GM04504 (cell line): Measurements from ENCODE around the gene RREB1.

Experiments
- DNase-seq: peaks from one replicate; pipeline ENCODE4 v3.0.0-alpha.2; 2012; ENCODE audit warnings: low read depth

The RREB1 gene

DNA sequence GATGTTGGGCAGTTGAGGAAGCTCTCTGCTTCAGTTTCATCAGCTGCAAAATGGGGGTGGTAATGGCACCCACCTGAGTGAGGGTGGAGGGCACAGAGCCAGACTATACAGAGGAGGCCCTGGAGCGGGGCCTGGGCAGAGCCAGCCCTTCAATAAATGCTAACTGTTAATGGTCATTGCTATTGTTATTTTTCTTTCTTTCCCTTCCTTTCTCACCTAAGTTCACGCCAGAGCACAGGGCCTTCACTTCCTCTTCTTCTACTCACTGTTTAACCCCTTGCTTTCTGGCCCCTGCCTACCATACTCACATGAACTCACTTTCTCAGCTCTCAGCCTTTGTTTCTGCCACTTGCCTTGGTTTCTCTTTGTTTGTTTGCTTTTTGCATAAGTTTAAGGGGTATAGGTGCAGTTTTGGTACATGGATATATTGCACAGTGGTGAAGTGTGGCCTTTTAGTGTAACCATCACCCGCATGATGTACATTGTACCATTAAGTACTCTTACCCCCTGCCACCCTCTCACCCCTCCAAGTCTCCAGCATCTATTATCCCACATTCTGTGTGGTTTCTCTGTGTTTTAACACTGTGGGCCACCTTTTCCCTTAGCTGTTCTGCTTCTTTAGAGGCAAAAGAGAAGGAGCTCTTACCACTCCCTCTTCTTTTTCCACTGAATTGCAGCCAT lies 7.5 kb upstream of the RREB1 start:
- DNase-seq: no peak

DNA sequence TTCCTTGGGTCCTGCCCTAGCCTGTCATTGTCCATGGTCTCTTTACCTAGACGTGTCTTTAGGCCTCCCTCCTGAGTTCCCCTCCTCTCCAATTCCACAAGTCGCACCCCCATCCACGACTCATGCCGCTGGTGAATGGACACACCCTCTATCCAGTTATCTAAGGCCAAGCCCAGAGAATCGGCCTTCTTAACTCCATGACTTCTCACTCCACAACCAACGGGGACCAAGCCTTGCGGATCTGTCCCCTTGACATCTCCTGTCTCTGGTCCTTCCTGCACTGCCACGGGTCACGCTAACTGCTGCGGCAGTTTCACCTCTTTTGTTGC lies 7.0 kb upstream of the RREB1 start:
- no peak for DNase-seq

DNA sequence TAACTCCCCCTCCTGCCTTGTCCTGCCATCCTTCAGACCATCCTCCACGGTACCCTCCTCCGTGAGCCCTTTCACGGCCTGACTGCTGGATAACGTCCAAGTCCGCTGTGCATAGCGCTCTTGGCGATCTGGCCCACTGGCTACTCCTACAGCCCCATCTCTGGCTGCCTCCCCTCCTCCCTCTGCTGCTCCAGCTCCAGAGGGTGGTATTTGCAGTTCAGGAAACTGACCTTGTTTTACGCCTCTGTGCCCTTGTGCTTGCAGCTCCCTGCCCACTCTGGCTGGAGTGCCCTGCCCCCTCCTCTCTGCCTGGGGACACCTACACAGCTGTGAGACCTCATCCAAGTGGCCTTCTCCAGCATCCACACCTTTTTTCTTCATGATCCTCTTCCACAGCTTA lies 6.5 kb upstream of the RREB1 start:
- no peak for DNase-seq

GRCh38 chr6:7104752-7105151 lies 3.0 kb upstream of the RREB1 start:
- no peak for DNase-seq

- no peak for DNase-seq
Measured at GRCh38 chr6:7106215-7106751, 1.5 kb upstream of the RREB1 start.

- no peak for DNase-seq
Measured at GRCh38 chr6:7106752-7107577, 796 bp upstream of the RREB1 start.

GRCh38 chr6:7108196-7108963 lies 619 bp downstream of the RREB1 start:
- DNase-seq: no peak

- no peak for DNase-seq
Measured at GRCh38 chr6:7108964-7109836, 1.4 kb downstream of the RREB1 start.

GRCh38 chr6:7110092-7110792 lies 2.5 kb downstream of the RREB1 start:
- no peak for DNase-seq

DNA sequence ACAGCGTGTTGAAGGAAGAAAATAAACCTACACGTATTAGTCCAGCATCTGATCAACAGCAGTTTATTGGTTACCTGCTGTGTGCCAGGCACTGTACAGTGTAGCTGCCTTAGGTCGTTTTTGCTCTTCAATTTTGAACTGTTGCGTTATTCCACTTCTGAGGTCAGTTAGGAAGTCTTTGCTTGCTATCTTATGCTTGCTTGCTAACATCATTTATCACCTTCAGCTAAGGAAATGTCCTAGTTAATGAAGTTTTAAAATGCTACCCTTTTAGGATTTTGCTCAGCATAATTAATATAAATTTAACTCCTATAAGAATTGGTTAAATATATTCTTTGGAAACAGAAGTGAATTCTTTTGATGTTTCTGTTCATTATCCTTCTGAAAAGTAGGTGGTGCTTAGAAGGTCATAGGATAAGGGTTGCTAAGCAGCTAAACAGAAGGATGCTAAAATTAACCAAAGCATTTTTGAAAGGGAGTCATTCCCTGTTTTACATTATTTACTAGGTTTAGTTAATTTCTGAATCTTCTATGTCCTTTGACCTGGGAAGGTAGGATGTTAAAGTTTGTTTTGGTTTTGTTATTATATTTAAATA lies 3.4 kb downstream of the RREB1 start:
- DNase-seq: no peak

DNA sequence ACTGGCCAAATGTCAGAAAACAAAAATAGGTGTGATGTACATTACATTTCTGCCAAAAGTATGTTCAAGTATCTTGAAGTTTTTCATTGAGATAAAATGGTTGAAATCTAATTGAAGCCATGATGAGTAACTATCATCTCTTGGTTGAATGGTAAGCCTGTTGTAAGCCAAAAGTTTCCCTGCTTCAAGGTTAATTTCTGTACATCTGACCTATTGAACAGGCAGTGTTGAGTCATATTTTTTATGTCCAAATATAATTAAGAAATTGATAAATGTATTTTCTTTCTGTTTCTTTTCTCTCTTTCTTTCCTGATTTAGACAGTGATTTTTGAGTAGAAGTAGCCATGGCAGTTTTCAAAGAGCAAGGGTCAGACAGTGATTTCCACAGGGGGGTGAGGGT lies 4.4 kb downstream of the RREB1 start:
- no peak for DNase-seq

- no peak for DNase-seq
Measured at GRCh38 chr6:7112741-7113313, 5.1 kb downstream of the RREB1 start.

- DNase-seq: no peak
Measured at GRCh38 chr6:7114744-7115458, 7.1 kb downstream of the RREB1 start.

GRCh38 chr6:7115543-7116231 lies 7.9 kb downstream of the RREB1 start:
- no peak for DNase-seq

- DNase-seq: no peak
Measured at GRCh38 chr6:7119272-7119801, 11.6 kb downstream of the RREB1 start.

DNA sequence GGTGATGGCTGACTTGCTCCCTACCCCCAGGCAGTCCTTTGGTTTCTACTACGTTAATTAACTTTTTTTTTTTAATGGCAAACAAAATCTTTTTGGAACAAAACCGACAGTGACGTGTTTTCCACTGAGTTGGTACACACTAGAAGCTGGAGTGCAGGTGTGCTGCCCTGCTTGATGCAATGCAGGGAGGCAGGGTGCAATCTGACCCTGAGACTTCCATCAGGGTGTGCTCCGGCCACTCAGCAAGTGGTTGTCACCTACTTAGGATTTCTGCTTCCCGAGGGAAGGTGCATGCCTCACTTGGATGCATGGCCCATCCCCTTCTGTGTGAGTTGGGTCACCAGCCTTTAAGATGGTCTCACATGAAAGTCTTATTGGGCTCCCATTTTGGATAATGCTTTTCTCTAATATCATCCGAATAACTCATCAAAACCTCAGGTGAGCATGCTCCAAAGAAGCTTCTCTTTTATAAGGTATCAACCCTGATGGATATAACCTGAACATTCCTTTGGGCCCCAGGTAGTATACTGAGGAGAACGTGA lies 14.0 kb downstream of the RREB1 start:
- DNase-seq: no peak

GRCh38 chr6:7122684-7123083 lies 14.9 kb downstream of the RREB1 start:
- no peak for DNase-seq

DNA sequence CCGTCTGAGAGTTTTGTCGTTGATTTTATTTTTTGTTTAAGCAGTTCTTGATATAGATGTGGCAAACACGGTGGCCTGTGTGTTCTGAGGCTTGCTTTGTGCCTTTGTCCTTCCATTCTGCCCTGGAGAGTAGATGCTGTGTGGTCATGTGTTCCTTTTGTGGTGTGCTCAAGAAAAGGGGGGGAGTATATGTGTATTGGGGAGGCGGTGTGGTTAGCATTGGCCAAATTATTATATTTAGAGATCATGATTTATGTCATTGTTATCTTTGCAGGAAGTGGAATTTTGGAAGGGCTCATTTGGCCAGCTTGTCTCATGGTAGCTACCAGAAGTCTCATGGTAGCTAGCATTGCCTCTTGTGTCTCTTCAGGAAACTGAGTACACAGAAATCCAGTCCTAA lies 16.4 kb downstream of the RREB1 start:
- DNase-seq: no peak

DNA sequence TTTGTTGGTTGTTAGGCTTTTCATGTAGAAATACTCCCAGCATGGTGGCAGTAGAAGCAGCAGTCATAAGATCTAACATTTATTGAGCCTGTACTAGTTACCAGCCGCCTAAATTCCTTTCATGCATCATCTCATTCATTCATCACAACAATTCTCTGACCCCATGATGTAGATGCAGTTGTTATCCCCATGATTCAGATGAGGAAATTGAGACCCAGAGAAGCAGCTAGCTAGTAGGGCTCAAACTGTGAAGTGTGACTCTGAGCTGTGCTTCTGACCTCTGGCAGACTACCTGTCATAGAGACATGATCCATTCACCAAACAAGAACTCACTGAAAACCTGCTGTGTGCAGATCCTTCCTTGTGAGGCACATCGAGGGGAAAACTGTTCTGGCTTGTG lies 16.9 kb downstream of the RREB1 start:
- no peak for DNase-seq
